ENCODE data around the gene COX6B1.
"Not testable (repeated sequence)": the region's sequence is repeated elsewhere in the genome, so short reads cannot be mapped to it uniquely, and the experiment has no call there.

COX6B1 gene

DNA sequence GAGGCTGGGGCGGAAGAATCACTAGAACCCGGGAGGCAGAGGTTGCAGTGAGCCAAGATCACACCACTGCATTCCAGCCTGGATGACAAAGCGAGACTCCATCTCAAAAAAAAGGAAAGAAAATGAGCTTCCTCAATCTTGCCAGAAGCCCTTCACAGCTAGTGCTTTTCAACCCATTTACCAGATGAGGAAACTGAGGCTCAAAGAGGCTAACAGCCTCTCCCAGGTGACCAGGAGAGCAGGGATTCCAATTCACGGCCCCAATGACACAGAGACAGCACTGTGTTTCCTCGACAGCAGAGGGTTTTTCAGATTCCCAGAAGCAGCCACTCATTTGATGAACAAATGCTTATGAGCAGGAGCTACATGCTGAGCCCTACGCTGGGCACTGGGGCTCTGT is 21.4 kb downstream of the COX6B1 start:
- DNase-seq, result no peak

DNA sequence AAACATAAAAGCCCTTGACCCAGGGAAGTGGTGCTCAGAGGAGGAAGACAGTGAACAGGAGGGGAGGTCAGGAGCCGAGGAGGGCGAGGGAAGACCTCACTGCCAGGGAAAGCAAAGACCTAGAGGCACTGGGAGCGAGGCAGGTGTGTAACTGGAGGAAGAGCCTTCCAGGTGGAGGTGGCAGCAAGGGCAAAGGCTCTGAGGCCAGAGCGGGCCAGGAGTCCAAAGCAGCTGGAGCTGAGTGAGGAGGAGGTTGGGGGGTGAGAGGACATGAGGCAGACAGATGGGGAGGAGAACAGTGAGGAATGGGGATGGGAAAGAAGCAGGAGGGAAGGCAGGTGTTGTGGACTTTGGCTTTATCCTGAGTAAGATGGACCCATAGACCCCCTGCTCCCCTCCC is 21.9 kb downstream of the COX6B1 start:
- no peak for DNase-seq

- no peak for DNase-seq
Observed at GRCh38 chr19:35670686-35671085, 22.6 kb downstream of the COX6B1 start.

DNA sequence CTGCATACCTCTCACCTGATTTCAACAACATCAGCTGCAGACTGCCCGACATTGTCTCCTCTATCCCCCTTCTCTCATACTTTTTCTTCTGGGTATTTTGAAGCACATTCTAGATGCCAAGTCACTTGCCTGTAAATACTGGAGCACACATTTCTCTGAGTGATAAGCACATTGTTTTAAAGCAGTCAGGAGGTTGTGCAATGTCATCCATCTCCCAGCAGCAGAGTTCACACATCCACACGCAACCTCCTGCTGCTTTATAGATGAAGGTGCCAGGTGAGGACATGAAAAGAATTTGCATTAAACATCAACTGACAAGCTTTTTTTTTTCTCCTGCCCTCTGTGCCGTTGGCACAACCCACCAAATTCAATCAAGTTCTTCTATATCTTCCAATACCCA is 23.7 kb downstream of the COX6B1 start:
- DNase-seq, result peak; percentile 50

GRCh38 chr19:35673121-35673804 is 25.1 kb downstream of the COX6B1 start:
- peak; percentile 88 for DNase-seq

- no peak for DNase-seq
Observed at GRCh38 chr19:35675589-35676140, 27.5 kb downstream of the COX6B1 start.

- no peak for DNase-seq
Observed at GRCh38 chr19:35689836-35690235, 41.7 kb downstream of the COX6B1 start.

DNA sequence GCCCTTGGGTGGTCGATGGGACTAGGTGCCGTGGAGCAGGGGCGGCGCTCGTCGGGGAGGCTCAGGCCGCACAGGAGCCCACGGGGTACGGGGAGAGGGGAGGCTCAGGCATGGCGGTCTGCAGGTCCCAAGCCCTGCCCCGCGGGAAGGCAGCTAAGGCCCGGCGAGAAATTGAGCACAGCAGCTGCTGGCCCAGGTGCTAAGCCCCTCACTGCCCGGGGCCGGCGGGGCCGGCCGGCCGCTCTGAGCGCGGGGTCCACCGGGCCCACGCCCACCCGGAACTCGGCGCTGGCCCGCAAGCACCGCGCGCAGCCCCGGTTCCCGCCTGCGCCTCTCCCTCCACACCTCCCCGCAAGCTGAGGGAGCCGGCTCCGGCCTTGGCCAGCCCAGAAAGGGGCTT is 43.0 kb downstream of the COX6B1 start:
- not testable (repeated sequence) for DNase-seq

- no peak for DNase-seq
Observed at GRCh38 chr19:35692010-35692409, 43.9 kb downstream of the COX6B1 start.

DNA sequence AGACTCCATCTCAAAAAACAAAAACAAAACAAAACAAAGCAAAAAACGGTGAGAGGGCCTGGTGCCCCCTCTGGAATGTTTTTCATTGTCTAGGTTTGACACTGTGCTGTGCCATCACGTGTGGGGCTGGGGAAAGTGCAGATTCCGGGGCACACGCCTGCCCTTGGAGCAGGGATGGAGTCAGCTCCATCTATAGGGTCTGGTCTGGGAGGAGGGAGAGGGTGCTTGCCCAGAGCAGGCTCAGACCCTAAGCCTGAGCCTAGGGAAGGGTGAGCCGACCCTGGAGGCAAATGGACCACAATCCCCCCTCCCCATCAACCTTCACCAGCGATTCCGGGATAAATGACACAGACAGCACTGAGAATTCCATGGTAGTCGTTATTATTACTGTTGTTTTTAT is 45.3 kb downstream of the COX6B1 start:
- DNase-seq, result no peak

DNA sequence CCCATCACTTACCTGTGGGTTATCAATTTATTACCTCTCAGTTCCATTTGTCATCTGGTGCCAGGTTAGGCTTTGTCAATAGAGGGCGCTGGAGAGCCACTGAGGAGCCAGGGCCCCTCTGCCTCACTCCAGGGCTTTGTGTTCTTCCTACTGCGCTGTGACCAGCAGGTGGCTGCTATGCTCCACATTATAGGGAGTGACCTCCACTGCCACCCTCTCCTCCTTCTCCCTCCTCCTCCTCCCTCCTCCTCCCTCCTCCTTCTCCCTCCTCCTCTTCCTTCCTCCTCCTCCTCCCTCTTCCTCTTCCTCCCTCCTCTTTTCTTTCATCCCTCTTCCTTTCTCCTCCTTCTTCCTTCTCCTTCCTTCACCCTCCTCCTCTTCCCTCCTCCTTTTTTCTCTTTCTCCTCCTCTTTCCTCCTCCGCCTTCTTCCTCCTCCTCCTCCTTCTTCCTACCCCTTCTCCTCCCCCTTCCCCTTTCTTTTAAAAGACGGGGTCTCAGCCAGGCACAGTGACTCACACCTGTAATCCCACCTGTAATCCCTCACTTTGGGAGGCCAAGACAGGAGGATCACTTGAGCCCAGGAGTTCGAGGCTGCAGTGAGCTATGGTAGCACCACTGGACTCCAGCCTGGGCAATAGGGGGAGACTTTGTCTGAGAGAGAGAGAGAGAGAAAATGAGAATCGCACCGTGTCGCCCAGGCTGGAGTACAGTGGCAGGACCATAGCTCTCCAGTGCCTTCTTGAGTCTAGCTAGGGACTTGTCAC is 45.9 kb downstream of the COX6B1 start:
- DNase-seq, result peak; percentile 63

DNA sequence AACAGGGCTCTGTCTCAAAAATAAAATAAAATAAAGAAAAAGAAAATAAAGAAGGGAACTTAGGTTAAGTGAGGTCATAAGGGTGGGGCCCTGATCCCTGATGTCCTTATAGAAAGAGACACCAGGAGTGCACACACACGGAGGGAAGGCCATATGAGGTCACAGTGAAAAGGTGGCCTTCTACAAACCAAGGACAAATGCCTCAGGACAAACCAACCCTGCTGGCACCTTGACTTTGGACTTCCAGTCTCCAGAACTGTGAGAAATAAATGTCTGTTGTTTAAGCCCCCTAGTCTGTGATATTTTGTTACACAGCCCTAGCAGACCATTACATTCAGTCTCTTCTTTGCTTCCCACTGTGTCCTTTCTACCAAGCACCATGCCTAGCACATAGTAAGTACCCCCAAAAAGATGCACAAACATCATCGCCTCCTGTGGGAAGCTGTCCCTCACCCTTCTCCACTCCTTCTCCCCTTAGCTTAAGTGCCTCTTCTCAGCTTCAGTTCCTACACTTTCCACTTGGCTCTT is 47.8 kb downstream of the COX6B1 start:
- DNase-seq, result no peak

GRCh38 chr19:35696835-35697234 is 48.7 kb downstream of the COX6B1 start:
- DNase-seq, result no peak

- peak; percentile 97 for DNase-seq
Observed at GRCh38 chr19:35702223-35703012, 54.3 kb downstream of the COX6B1 start.

GRCh38 chr19:35703343-35703742 is 55.2 kb downstream of the COX6B1 start:
- DNase-seq, result no peak

DNA sequence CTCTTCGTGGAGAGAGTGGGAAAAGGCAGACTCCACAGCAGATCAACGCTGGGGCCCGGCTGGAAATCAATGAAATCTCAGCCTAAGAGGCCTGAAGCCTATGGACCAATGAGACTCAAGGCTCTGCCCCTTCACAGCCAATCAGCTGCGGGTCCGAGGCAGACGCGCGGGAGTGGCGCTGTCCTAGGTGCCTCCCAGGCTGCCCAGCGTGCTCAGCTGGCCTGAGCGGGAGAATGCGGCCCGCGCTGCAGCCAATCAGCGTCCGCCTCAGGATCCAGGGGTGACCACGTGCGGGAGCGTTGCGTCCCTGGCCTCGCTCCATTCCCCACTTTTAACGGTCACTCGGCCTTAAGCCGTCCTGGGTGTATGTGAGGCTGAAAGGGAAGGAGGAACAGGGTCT is 56.1 kb downstream of the COX6B1 start, which contains the start of gene ZBTB32:
Gene ZBTB32 (plus strand): TSS at position 341 of the 400 bp plus-strand sequence. CDS start 10,069 bp downstream, outside the sequence.
- DNase-seq, result no peak
